ENCODE data around the gene MBD3L4.
"Not testable (repeated sequence)": the region's sequence is repeated elsewhere in the genome, so short reads cannot be mapped to it uniquely, and the experiment has no call there.

The MBD3L4 gene

DNA sequence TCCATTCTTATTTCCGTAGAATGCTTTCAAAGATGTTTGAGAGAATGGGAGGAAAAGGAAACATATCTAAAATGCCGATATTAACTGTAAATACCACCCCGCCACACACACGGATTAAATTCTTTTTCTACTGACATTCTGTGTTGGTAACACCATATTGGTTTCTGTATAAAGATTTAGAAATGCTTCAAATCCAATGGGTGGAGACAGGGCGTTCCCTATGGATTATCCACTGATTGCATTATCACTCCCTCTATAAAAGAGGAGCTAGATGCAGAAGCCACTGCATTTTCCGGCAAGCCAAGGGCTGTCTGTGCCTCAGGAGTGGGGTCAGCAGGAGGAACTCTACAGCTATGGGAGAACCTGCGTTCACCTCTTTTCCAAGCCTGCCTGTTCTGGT is 9.0 kb upstream of the MBD3L4 start, which contains the start of gene MBD3L2:
TSS of gene MBD3L2 (plus strand) at position 301 of the 400 bp plus-strand sequence. CDS start at position 354, 53 bp downstream.
- DNase-seq, result not testable (repeated sequence)

DNA sequence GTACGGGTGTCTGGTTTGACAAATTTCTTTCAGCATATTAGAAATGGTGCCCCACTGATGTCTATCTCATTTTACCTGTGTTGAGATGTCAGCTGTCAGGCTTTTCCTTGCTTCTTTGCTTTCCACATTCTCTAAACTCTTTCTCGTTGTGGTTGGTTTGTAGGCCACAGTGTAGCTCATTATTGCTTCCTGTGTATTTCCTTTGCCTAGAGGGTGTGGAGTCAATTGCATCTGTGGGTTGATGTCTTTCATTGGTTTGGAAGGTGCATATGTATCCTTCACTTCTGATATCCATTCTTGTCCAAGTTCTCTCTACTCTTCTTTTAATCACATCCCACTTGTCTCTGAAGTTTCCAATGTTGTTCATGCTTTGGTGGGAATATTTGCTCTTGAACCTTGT is 1.6 kb upstream of the MBD3L4 start:
- not testable (repeated sequence) for DNase-seq

DNA sequence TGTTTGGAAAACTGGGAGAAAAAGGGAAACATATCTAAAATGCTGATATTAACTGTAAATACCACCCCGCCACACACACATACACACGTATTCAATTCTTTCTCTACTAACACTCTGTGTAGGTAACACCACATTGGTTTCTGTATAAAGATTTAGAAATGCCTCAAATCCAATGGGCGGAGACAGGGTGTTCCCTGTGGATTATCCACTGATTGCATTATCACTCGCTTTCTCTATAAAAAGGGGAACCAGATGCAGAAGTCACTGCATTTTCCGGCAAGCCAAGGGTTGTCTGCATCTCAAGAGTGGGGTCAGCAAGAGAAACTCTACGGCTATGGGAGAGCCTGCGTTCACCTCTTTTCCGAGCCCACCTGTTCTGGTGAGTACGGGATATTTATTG is 9.7 kb downstream of the MBD3L4 start, which contains the start of gene MBD3L5:
TSS of gene MBD3L5 (plus strand) at position 301 of the 400 bp plus-strand sequence. CDS start at position 335, 34 bp downstream.
- not testable (repeated sequence) for DNase-seq

DNA sequence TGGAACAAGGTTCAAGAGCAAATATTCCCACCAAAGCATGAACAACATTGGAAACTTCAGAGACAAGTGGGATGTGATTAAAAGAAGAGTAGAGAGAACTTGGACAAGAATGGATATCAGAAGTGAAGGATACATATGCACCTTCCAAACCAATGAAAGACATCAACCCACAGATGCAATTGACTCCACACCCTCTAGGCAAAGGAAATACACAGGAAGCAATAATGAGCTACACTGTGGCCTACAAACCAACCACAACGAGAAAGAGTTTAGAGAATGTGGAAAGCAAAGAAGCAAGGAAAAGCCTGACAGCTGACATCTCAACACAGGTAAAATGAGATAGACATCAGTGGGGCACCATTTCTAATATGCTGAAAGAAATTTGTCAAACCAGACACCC is 11.2 kb downstream of the MBD3L4 start:
- not testable (repeated sequence) for DNase-seq

DNA sequence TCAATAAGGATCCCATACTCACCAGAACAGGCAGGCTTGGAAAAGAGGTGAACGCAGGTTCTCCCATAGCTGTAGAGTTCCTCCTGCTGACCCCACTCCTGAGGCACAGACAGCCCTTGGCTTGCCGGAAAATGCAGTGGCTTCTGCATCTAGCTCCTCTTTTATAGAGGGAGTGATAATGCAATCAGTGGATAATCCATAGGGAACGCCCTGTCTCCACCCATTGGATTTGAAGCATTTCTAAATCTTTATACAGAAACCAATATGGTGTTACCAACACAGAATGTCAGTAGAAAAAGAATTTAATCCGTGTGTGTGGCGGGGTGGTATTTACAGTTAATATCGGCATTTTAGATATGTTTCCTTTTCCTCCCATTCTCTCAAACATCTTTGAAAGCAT is 18.6 kb downstream of the MBD3L4 start, which contains the start of gene MBD3L2B:
TSS of gene MBD3L2B (minus strand) at position 101 of the 400 bp plus-strand sequence. CDS start at position 67, 34 bp downstream.
- not testable (repeated sequence) for DNase-seq

DNA sequence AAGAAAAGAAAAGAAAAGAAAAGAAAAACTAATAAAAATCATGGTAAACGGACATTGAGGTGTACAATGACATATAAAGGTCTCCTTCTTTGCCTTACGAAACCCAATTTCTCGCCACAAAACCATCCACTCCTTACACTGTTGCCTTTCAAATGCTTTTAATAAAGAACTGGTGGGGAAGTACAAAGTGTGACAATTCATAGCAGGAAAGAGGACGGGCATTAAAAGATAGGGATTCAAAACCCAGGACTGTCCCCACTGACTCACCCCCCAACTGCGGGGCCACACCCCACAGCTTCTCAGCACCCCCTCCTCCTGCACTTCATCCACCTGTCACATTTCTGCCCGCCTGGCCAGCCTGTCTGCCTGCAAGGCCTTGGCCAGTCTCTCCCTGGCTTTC is 21.2 kb downstream of the MBD3L4 start:
- no peak for DNase-seq

DNA sequence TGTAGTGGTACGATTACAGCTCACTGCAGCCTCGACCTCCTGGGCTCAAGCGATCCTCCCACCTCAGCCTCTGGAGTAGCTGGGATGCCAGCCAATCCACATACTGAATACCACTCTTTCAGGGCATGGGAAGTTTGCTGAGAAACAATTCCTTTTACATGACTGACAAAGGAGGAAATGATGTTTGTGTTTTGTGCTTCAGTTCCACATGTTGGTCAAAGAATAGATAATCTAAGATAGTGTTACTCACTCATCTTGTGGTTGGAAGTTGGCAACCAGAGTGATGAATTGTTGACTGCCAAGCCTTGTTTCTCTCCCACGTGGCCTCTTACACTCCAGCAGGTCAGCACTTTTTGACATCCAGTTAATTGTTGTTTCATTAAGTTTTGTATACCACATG is 26.3 kb downstream of the MBD3L4 start:
- DNase-seq, result no peak

DNA sequence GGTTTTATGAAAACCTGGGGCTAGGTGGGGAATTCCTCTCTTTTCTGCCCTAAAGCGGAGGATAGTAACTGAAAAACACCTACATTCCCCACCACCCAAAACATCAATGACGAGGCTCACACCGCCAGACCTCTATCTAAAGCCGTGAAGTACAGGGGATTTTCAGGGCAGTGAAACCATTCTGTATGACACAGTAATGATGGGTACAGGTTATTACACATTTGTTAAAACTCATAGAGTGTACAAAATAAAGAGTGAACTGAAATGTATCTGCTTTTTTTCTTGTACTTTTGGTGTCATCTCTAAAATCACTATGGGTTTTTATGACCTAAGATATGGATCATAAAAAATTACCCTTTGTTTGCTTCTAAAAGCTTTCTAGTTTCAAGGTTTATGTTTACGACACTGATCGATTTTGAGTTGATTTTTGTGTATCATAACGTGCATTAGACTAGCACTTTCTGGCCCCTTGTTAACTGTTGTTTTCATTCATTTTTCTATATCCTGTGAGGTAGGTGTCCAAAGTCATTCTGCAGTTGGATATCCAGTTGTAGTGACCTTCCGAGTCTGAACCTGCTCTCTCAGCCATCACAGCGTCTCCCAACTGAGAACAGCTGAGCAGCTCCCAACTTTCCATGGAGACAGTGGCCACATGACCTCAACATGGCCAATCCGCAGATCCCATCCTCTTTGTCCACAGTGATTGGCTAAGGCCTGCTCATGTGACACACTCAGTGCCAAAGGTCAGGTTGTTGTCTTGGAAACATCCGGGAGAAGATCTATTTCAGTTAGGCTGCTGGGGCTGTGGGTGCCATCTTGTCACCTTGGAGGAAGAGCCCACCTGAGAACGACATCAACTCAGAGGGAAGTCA is 29.0 kb downstream of the MBD3L4 start:
- DNase-seq, result no peak

DNA sequence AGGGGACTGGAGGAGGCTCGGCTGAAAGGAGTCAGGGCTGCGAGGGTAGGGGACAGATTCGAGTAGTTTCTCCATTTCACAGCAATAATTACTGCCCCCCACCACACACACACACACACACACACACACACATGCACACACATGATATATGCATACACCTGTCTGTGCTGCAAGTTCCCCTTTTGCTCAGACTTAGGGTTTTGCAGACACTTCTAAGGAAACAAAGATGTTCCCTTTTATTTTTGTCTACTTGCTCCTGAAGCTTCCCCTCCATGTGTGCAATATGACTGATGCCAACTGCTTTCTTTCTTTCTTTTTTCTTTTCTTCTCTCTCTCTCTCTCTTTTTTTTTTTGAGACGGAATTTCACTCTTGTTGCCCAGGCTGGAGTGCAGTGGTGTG is 32.1 kb downstream of the MBD3L4 start:
- no peak for DNase-seq

DNA sequence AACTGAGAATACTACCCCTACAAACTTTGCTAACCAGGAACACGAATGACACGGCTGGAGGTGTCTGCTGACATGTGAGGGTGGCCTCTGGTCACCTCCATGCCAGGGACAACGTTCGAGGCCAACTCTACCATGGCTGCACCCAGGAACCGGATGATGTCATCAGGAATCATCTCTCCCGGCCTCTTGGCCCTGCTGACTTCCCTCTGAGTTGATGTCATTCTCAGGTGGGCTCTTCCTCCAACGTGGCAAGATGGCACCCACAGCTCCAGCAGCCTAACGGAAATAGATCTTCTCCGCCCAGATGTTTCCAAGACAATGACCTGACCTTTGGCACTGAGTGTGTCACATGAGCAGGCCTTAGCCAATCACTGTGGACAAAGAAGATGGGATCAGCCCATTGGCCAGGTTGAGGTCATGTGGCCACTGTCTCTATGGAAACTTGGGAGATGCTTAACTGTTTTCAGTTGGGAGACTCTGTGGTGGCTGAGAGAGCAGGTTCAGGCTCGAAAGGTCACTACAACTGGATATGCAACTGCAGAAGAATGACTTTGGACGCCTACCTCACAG is 33.8 kb downstream of the MBD3L4 start:
- no peak for DNase-seq

DNA sequence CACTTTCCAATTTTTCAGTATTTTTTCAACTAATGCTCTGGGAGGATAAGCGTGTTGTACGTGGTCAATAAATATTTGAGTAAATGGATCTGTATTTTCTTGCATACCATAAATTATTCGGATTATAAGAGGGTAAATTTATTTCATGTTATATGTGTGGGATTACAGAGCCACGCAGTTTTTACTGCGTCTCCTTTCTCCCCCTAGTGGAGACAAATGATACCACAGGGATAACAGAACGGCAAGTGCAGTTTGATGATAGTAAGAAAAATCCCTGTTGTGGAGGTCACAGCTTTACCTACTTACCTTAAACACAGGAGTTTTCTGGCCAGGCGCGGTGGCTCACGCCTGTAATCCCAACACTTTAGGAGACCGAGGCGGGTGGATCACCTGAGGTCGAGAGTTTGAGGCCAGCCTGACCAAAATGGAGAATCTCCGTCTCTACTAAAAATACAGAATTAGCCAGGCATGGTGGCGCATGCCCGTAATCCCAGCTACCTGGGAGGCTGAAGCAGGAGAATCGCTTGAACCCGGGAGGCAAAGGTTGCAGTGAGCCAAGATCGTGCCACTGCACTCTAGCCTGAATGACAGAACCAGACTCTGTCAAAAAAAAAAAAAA is 35.6 kb downstream of the MBD3L4 start:
- DNase-seq, result no peak

DNA sequence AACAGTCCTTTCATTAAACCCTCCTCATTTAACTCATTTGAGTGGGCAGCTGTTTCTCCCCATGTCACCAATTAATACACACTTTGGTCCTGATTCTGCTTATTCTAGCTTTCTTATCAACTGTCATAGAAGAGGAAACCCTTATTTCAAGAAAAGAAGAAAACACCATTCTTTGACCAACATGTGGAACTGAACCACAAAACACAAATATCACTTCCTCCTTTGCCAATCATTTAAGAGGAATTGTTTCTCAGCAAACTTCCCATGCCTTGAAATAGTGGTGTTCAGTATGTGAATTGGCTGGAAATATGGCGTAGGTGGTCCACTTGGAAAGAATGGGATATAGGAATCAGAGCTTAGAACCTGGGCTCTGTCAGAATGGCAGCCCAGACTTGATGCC is 39.2 kb downstream of the MBD3L4 start:
- no peak for DNase-seq

DNA sequence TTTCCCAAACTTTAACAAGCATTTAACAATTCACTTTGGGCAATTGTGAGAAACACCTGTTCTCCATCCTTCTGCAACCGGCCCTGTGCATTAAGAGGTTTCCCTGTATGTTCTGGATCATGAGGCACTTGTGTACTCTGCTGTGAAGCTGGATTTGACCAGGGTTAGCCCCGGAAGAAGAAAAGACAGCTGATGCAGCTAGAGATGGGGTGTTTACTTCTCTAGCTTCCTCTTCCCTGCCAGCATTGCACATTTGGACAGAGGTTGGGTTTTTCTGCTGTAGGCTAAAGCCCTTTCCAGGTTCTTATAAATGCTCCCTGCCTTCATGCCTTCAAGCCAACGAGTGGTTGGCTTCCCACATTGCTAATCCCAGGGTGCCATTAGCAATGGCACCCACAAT is 39.6 kb downstream of the MBD3L4 start:
- no peak for DNase-seq

DNA sequence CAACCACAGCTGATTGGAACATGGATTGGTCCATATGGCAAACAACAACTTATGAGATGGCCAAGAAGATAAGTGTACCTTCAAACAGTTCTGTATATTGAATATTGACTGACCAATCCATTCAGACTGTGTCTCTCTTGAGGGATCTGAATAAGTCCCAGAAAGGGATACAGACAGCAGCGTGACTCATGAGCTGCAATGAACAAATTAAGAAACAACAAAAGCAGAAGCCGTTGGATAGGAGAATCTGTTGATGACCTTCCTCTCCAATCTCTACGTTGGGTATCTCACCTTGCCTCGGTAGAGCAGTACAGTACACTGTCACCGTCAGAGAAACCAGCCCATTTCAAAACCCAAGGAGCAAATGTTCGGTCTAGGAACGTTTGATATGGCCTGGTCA is 40.0 kb downstream of the MBD3L4 start:
- no peak for DNase-seq

DNA sequence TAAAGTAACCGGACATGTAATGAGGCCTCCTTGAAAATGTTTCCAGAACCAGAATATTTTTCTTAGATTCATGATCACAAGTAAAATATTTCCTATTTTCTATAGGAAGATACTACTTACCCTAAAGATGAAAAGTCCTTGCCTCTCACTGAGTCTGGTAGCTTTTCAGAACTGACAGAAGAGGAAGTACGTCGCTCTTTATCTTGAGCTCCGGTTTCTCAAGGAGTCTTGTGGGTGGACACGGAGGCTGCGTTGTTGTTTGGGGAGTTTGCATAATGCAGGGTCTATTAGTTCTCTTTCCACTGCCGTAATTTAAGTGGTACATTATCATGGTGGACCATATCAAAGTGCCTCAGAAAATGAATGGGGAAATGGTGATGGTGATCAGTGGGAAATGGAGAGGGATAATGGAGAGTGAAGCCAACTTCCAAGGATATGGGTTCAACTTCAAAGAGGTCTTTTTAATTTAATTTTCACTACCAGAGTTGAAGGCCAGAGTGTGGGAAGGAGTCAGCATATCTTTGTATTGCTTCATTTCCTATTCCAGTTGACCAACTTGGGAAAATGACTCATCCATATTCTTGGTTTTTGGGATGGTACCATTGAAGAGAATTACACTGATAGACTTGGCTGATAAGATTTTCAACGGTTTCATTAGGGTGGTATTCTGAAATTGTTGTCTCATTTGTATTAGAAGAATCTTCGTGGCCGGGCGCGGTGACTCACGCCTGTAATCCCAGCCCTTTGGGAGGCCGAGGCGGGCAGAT is 42.1 kb downstream of the MBD3L4 start:
- no peak for DNase-seq

DNA sequence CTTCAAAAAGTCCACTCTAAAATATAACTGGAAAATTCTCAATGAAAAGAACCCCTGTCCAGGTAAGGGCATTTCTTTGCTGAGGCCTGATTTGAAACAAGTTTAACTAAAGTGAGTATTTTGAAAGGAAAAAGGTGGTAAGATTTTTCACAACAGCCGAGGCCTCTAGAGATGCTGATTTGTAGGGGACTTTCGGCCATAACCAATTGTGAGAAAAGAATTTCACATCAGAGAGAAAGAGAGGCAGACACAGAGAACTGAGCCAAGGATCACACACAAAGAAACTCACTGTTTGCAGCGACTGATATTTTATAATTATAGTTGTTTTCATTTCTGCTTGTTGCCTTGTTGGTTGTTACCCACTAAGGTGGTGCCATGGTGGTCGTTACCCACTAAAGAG is 43.2 kb downstream of the MBD3L4 start:
- DNase-seq, result no peak

DNA sequence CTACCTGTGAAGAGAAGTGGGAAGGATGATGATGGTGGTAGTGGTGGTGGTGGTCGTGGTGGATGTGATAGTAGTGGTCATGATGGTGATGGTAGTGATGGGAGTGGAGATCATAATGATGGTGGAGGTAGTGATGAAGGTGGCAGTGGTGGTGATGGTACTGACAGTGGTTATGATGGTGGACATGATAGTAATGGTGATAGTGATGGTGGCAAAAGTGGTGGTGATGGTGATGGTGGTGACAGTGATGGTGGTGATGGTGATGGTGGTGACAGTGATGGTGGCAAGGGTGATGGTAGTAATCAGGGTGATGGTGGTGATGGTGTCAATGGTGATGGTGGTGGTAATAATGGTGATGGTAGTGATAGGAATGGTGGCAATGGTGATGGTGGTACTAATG is 44.9 kb downstream of the MBD3L4 start:
- DNase-seq, result no peak

DNA sequence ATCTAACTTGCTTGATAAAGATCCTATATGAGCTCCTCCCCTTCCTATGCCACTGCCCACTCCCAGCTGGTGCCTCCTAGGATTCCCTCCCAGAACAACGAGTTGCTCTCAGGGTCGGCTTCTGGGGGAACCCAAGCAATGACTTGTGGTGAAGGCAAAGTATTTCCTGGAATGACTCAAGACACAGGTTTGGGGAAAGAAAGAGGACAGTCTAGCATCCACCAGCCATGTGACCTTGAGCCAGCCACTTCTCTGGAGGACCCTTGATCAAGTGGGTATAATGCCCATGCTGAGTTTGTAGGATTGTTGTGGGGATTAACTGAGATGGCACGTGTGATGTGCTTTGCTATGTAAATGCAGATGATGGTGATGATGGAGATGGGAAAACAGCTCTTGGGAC is 51.7 kb downstream of the MBD3L4 start:
- DNase-seq, result no peak

DNA sequence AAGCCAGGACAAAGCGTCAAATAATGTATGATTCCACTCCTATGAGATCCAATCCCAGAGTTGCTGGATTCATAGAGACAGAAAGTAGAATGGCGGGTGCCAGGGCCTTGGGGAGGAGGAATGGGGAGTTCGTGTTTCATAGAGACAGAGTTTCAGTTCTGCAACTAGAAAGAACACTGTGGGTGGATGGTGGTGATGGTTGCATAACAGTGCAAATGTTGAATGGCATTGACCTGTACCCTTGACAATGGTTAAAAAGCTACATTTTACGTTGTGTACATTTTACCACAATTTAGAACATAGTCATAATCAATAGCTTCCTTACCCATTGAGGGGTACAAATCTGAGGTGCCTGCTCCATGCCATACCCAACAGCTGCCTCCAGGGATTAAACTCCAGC is 52.1 kb downstream of the MBD3L4 start:
- DNase-seq, result no peak

Measured in right kidney (tissue), 1 donor.